ENCODE data around the gene DLGAP3. TPM values are rescaled to one million over a fixed set of nuclear protein-coding genes. Genes with fewer than 3 reads are reported as not detected.
"Not testable (repeated sequence)": the region's sequence is repeated elsewhere in the genome, so short reads cannot be mapped to it uniquely, and the experiment has no call there.

The DLGAP3 gene
- total RNA-seq, 1 donor from 2014 or later, result 0.21 TPM

GRCh38 chr1:34827341-34827941, 102.0 kb downstream of the DLGAP3 start:
- Mint-ChIP-seq H3K9me3 (ENCODE audit: unreplicated experiment) (peaks cover 7% of the 10 kb centered on the region), H3K4me1 (ENCODE audit: unreplicated experiment) (no peaks in the 10 kb centered on the region), H3K27me3 (ENCODE audit: unreplicated experiment) (peaks cover 2% of the 10 kb centered on the region), H3K27ac (ENCODE audit: unreplicated experiment) (no peak overlapping the region), H3K4me3 (ENCODE audit: unreplicated experiment) (no peak overlapping the region), H3K36me3 (ENCODE audit: unreplicated experiment) (no peaks in the 10 kb centered on the region)
- peak; percentile 62 for DNase-seq (ENCODE audit: extremely low spot score, unreplicated experiment)
- TF ChIP-seq, protein P1, sequence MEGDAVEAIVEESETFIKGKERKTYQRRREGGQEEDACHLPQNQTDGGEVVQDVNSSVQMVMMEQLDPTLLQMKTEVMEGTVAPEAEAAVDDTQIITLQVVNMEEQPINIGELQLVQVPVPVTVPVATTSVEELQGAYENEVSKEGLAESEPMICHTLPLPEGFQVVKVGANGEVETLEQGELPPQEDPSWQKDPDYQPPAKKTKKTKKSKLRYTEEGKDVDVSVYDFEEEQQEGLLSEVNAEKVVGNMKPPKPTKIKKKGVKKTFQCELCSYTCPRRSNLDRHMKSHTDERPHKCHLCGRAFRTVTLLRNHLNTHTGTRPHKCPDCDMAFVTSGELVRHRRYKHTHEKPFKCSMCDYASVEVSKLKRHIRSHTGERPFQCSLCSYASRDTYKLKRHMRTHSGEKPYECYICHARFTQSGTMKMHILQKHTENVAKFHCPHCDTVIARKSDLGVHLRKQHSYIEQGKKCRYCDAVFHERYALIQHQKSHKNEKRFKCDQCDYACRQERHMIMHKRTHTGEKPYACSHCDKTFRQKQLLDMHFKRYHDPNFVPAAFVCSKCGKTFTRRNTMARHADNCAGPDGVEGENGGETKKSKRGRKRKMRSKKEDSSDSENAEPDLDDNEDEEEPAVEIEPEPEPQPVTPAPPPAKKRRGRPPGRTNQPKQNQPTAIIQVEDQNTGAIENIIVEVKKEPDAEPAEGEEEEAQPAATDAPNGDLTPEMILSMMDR (IDR thresholded peaks at IDR 0.05), result no peak

DNA sequence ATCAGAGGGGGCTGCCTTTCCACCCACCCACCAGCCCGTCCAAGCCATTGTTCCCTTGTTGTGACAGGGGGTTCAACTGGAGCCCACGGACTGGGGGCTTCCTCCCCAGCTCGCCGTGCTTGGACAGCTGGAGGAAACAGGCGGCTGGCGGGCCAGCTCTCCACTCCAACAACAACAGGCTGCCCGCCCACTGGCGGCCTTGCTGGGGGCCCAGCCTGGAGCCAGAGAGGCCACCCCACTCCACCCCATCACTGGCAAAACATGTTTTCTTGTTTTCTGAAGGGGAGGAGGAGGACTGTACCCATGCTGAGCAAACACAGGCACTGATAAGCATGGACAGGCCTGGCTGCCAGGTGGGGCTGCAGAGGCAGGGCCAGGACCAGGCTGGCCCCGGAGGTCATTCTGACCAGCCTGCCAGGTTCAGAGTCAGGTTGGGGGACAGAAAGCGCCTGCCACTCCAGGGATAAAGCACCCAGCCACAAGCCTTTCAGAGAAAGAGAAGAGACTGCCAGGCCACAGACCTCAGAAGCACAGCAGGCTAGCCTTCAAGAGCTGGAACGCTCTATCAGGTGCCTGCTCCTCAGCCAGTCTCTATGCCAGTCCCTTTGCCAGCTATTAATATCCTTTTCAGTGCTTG, 103.9 kb downstream of the DLGAP3 start:
- peak; percentile 69 for DNase-seq (ENCODE audit: extremely low spot score, unreplicated experiment)
- Mint-ChIP-seq H3K27ac (ENCODE audit: unreplicated experiment) (no peak overlapping the region), H3K4me1 (ENCODE audit: unreplicated experiment) (no peaks in the 10 kb centered on the region), H3K9me3 (ENCODE audit: unreplicated experiment) (peaks cover 8% of the 10 kb centered on the region), H3K4me3 (ENCODE audit: unreplicated experiment) (no peak overlapping the region), H3K36me3 (ENCODE audit: unreplicated experiment) (no peaks in the 10 kb centered on the region), H3K27me3 (ENCODE audit: unreplicated experiment) (peaks cover 2% of the 10 kb centered on the region)
- TF ChIP-seq, protein P1 (IDR thresholded peaks at IDR 0.05), result no peak

DNA sequence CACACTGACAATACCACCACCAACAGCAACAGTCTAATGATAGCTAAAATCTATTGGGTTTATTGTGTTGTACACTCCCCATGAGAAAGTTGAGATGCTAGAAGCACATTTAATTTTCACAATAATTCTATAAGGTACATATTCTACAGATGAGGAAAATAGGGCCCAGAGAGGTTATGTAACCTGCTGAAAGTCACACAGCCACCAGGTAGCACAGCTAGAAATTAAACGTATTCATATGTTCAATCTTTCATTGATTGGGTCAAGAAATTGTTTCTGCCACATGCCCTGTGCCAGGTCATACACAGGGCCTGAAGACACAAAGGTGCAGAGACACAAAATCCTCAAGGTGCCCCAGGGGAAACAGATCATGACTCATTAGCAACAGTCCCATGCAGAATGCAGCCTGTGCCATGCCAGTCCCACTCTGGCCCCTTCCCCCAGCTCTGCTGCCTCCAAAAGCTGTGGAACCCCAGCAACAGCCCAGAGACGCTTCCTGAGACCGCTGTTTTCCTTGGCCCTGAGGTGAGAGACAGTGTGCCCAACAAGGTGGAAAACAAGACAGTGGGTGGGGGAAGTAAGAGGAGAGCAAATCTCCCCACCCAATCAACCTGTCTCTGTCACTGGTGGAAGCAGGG, 104.5 kb downstream of the DLGAP3 start:
- Mint-ChIP-seq H3K27me3 (ENCODE audit: unreplicated experiment) (peaks cover 2% of the 10 kb centered on the region), H3K27ac (ENCODE audit: unreplicated experiment) (no peak overlapping the region), H3K4me3 (ENCODE audit: unreplicated experiment) (no peak overlapping the region), H3K9me3 (ENCODE audit: unreplicated experiment) (peaks cover 13% of the 10 kb centered on the region), H3K4me1 (ENCODE audit: unreplicated experiment) (no peaks in the 10 kb centered on the region), H3K36me3 (ENCODE audit: unreplicated experiment) (no peaks in the 10 kb centered on the region)
- DNase-seq (ENCODE audit: extremely low spot score, unreplicated experiment), result no peak
- TF ChIP-seq, protein P1 (IDR thresholded peaks at IDR 0.05), result no peak

DNA sequence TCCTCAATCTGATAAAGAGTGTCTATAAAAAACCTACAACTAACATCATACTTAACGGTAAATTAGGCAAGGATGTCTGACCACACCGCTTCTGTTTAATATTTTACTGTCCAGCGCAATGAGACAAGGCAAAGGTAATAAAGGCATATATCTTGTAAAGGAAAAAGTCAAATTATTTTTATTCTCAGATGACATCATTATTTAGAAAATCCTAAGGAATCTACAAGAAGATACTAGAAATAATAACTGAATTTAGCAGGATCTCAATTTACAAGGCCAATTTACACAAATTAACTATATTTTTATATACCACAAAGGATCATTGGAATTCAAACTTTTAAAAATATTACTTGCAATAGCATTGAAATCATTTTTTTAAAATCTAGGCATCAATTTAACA, 107.2 kb downstream of the DLGAP3 start:
- no peak for DNase-seq (ENCODE audit: extremely low spot score, unreplicated experiment)
- Mint-ChIP-seq H3K4me1 (ENCODE audit: unreplicated experiment) (no peaks in the 10 kb centered on the region), H3K27ac (ENCODE audit: unreplicated experiment) (no peak overlapping the region), H3K4me3 (ENCODE audit: unreplicated experiment) (no peak overlapping the region), H3K36me3 (ENCODE audit: unreplicated experiment) (no peaks in the 10 kb centered on the region), H3K27me3 (ENCODE audit: unreplicated experiment) (peaks cover 2% of the 10 kb centered on the region), H3K9me3 (ENCODE audit: unreplicated experiment) (peaks cover 13% of the 10 kb centered on the region)
- TF ChIP-seq, protein P1 (IDR thresholded peaks at IDR 0.05), result no peak

DNA sequence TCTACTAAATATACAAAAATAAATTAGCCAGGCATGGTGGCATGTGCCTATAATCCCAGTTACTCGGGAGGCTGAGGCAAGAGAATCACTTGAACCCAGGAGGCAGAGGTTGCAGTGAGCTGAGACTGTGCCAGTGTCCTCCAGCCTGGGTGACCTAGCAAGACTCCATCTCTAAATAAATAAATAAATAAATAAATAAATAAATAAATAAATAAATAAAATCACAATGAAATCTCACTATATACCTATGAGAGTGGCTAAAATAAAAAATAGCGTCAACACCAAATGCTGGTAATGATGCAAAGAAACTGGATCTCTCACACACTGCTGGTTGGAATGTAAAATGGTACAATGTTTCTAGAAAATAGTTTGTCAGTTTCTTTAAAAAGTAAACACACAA, 110.6 kb downstream of the DLGAP3 start:
- not testable (repeated sequence) for H3K36me3 Mint-ChIP-seq (ENCODE audit: unreplicated experiment); H3K4me1 Mint-ChIP-seq (ENCODE audit: unreplicated experiment)

More for the DNA sequence above, 110.6 kb downstream of the DLGAP3 start:
- not testable (repeated sequence) for H3K9me3 Mint-ChIP-seq (ENCODE audit: unreplicated experiment); DNase-seq (ENCODE audit: extremely low spot score, unreplicated experiment); H3K4me3 Mint-ChIP-seq (ENCODE audit: unreplicated experiment); H3K27me3 Mint-ChIP-seq (ENCODE audit: unreplicated experiment); H3K27ac Mint-ChIP-seq (ENCODE audit: unreplicated experiment)

Data from osteocyte (in vitro differentiated cells).